BLaER1 (cell line): ENCODE measurements around the gene HOXA5.

Source experiments
- H3K27ac ChIP-seq: shearing (Covaris generic); formaldehyde crosslinking; 2 replicates; pipeline ENCODE4 v1.8.1; 2022
- H3K27me3 ChIP-seq: shearing (Covaris generic); formaldehyde crosslinking; 2 replicates; pipeline ENCODE4 v1.8.1; 2022
- H3K36me3 ChIP-seq: shearing (Covaris generic); formaldehyde crosslinking; 2 replicates; pipeline ENCODE4 v1.8.1; 2022
- H3K4me1 ChIP-seq: shearing (Covaris generic); formaldehyde crosslinking; 2 replicates; pipeline ENCODE4 v1.8.1; 2022
- H3K4me2 ChIP-seq: shearing (Covaris generic); formaldehyde crosslinking; 2 replicates; pipeline ENCODE4 v1.8.1; 2022
- H3K4me3 ChIP-seq: shearing (Covaris generic); formaldehyde crosslinking; 2 replicates; pipeline ENCODE4 v1.8.1; 2022
- H3K9ac ChIP-seq: shearing (Covaris generic); formaldehyde crosslinking; 2 replicates; pipeline ENCODE4 v1.8.1; 2022
- H3K9me3 ChIP-seq: shearing (Covaris generic); formaldehyde crosslinking; 2 replicates; pipeline ENCODE4 v1.8.1; 2022
- H4K20me1 ChIP-seq: shearing (Covaris generic); formaldehyde crosslinking; 2 replicates; pipeline ENCODE4 v1.8.1; 2022
- Cebpa-rat ChIP-seq: shearing (Covaris generic); IDR thresholded peaks from 2 replicates; pipeline ENCODE4 v1.8.1; 2022

The HOXA5 gene

GRCh38 chr7:27176524-27176845, 33.0 kb upstream of the HOXA5 start:
- peaks cover 48% of the 10 kb centered on the region for H3K9me3 ChIP-seq
- no peak overlapping the region for H3K27ac ChIP-seq
- H3K4me1 ChIP-seq = no peaks in the 10 kb centered on the region
- TF ChIP-seq Cebpa-rat = no peak
- no peak overlapping the region for H3K9ac ChIP-seq
- H3K36me3 ChIP-seq = no peaks in the 10 kb centered on the region
- H3K27me3 ChIP-seq = peaks cover 100% of the 10 kb centered on the region
- peaks cover 92% of the 10 kb centered on the region for H4K20me1 ChIP-seq
- no peak overlapping the region for H3K4me2 ChIP-seq
- H3K4me3 ChIP-seq = no peak overlapping the region

DNA sequence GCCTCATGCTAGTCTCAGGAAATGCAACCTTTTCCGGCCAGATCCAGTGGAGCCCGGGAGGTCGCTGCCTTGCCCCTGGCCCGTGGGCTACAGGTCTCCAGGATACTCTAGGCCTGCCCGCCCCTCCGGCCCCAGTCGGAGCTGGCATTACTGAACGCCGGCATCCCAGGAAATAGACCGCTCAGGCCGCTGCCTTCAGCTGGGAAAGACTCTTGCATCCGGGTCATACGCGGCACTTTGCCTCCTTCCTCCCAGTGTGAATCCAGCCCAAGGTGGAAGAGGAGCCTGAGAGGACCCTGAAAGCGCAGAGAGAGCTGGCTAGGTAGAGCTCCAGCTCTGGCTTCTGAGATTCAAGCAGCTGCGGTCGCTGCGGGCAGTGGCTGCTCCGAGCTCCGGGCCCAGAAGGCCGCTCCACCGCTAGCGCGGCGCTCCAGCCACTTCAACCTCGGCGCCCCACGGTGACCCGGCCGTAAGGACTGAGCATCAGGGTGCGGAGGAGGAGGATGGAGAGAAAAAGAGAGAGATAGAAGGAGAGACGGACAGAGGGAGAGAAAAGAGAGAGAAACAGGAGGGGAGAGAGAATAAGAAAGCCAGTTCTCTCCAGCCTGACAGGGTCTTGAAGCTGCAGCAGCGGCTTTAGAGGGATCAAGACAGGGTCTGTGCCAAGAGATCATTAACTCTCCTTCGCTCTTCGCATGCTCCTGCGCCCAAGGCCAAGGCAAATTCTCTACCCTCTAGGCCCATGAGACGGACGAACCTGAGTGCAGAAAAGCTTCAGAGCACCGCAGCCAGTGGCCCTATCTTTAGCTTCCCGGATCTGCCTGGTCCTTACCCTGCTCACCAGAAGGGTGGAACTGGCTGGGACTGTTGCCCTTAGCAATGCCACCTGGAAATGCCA, 32.4 kb upstream of the HOXA5 start:
- H3K27me3 ChIP-seq = peaks cover 100% of the 10 kb centered on the region
- H3K36me3 ChIP-seq = no peaks in the 10 kb centered on the region
- peaks cover 93% of the 10 kb centered on the region for H4K20me1 ChIP-seq
- no peaks in the 10 kb centered on the region for H3K4me1 ChIP-seq
- no peak overlapping the region for H3K4me3 ChIP-seq
- peaks cover 48% of the 10 kb centered on the region for H3K9me3 ChIP-seq
- H3K27ac ChIP-seq = no peak overlapping the region
- no peak overlapping the region for H3K9ac ChIP-seq
- TF ChIP-seq Cebpa-rat = no peak
- H3K4me2 ChIP-seq = no peak overlapping the region

- no peaks in the 10 kb centered on the region for H3K4me1 ChIP-seq
- H3K9ac ChIP-seq = no peak overlapping the region
- H3K27me3 ChIP-seq = peaks cover 100% of the 10 kb centered on the region
- H3K4me2 ChIP-seq = no peak overlapping the region
- H3K36me3 ChIP-seq = no peaks in the 10 kb centered on the region
- no peak for TF ChIP-seq Cebpa-rat
- H3K9me3 ChIP-seq = peaks cover 42% of the 10 kb centered on the region
- H3K4me3 ChIP-seq = no peak overlapping the region
- peaks cover 95% of the 10 kb centered on the region for H4K20me1 ChIP-seq
- no peak overlapping the region for H3K27ac ChIP-seq
These were observed 31.6 kb upstream of the HOXA5 start for GRCh38 chr7:27174874-27175625.

- no peaks in the 10 kb centered on the region for H3K36me3 ChIP-seq
- peak within 1 kb of the TSS; percentile 32; the same call in 1 of the 2 replicates for H3K4me2 ChIP-seq
- TF ChIP-seq Cebpa-rat = no peak
- peak within 1 kb of the TSS; percentile 51 for H3K4me3 ChIP-seq
- H3K27ac ChIP-seq = no peak within 1 kb of the TSS
- peaks cover 36% of the 10 kb centered on the region for H3K9me3 ChIP-seq
- no peak within 1 kb of the TSS for H3K9ac ChIP-seq
- H4K20me1 ChIP-seq = peaks cover 99% of the 10 kb centered on the region
- peaks cover 100% of the 10 kb centered on the region for H3K27me3 ChIP-seq
- H3K4me1 ChIP-seq = no peaks in the 10 kb centered on the region
These were observed 30.7 kb upstream of the HOXA5 start, which contains the start of gene HOXA10 for GRCh38 chr7:27173956-27174873. TSS of gene HOXA10 (minus strand) at chr7:27174320. CDS start at chr7:27174306, 14 bp downstream.

- H4K20me1 ChIP-seq = peaks cover 100% of the 10 kb centered on the region
These were observed 30.1 kb upstream of the HOXA5 start for GRCh38 chr7:27173511-27173955.

DNA sequence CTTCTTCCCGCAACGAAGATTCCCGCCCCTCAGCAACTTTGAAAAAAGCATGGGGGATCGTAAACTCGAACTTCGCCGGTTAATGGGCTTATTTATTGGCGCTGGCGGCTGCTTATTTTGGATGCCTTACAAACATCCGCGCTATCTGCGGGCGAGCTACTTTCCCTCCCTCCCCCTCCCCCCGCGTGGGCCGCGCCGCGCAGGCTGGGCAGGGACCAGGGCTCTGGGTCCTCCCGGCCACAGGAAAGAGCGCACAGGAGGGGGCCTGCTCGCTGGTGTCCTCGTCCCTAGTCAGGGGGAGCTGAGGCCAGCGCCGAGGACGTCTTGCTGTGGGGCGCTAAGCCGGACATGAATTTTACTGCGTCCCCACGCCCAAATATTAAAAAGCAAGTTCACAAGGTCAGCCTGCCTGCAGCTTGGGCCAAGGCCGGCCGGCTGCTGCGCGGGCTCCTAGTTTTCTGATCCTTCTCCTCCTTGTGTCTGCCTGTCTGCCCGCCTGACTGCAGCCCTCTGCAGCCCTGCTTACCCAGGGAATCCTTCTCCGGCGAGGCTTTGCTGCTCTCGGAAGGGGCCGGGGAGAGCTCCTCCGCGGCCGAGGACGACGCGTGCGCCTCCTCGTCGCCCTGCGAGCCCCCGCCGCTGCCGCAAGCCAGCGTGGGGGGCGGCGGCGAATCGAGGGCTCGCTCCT, 29.5 kb upstream of the HOXA5 start:
- Histone ChIP-seq H3K4me2 (peak overlapping the region; percentile 32; the same call in 1 of the 2 replicates), H3K9ac (no peak overlapping the region), H3K4me3 (peak overlapping the region; percentile 51), H3K27me3 (peaks cover 100% of the 10 kb centered on the region), H3K36me3 (no peaks in the 10 kb centered on the region), H3K9me3 (peaks cover 36% of the 10 kb centered on the region), H4K20me1 (peaks cover 100% of the 10 kb centered on the region), H3K4me1 (no peaks in the 10 kb centered on the region), H3K27ac (no peak overlapping the region)
- no peak for TF ChIP-seq Cebpa-rat

More at GRCh38 chr7:27173511-27173955, 30.1 kb upstream of the HOXA5 start:
- no peak overlapping the region for H3K9ac ChIP-seq
- no peaks in the 10 kb centered on the region for H3K4me1 ChIP-seq
- H3K27ac ChIP-seq = no peak overlapping the region
- H3K36me3 ChIP-seq = no peaks in the 10 kb centered on the region
- H3K4me3 ChIP-seq = peak overlapping the region; percentile 51
- H3K4me2 ChIP-seq = peak overlapping the region; percentile 32; the same call in 1 of the 2 replicates
- TF ChIP-seq Cebpa-rat = no peak
- peaks cover 100% of the 10 kb centered on the region for H3K27me3 ChIP-seq
- peaks cover 36% of the 10 kb centered on the region for H3K9me3 ChIP-seq

GRCh38 chr7:27172315-27172774, 28.9 kb upstream of the HOXA5 start:
- H3K27me3 ChIP-seq = peaks cover 100% of the 10 kb centered on the region
- H3K4me1 ChIP-seq = no peaks in the 10 kb centered on the region
- no peak overlapping the region for H3K4me3 ChIP-seq
- H3K36me3 ChIP-seq = no peaks in the 10 kb centered on the region
- H3K4me2 ChIP-seq = no peak overlapping the region
- peaks cover 36% of the 10 kb centered on the region for H3K9me3 ChIP-seq
- no peak overlapping the region for H3K27ac ChIP-seq
- no peak overlapping the region for H3K9ac ChIP-seq
- TF ChIP-seq Cebpa-rat = no peak
- H4K20me1 ChIP-seq = peaks cover 100% of the 10 kb centered on the region

DNA sequence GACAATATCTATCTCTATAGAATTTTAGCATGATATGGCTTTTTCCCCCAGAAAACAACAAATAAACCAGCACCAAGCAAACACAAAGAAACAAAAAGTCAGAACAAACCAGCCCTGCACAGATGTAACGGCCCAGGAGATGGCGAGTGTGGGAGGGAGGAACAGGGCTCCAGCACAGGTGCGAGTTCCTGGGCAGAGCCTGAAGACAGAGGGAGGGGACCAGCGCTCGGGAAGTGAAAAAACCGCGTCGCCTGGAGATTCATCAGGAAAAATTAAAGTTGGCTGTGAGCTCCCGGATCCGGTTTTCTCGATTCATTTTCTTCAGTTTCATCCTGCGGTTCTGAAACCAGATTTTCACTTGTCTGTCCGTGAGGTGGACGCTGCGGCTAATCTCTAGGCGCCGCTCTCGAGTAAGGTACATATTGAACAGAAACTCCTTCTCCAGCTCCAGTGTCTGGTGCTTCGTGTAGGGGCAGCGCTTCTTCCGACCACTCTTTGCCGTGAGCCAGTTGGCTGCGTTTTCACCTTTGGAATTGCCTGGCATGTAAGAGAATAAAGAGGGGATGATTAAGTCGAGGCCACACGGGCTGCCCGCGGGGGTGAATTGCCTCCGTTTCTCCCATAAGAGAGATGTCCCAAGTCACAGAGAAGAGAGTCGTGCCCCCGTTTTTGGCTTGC, 28.3 kb upstream of the HOXA5 start:
- H3K27me3 ChIP-seq = peaks cover 100% of the 10 kb centered on the region
- no peak overlapping the region for H3K4me2 ChIP-seq
- no peak for TF ChIP-seq Cebpa-rat
- H3K4me3 ChIP-seq = no peak overlapping the region
- no peaks in the 10 kb centered on the region for H3K36me3 ChIP-seq
- no peak overlapping the region for H3K27ac ChIP-seq
- peaks cover 36% of the 10 kb centered on the region for H3K9me3 ChIP-seq
- H3K9ac ChIP-seq = no peak overlapping the region
- peaks cover 100% of the 10 kb centered on the region for H4K20me1 ChIP-seq
- no peaks in the 10 kb centered on the region for H3K4me1 ChIP-seq
